ENCODE results near the gene KIF16B. TPM values are rescaled to one million over a fixed set of nuclear protein-coding genes. Genes with fewer than 3 reads are reported as not detected.

KIF16B gene
- total RNA-seq, 1 donor from 2014 or later: 18.4 TPM

DNA sequence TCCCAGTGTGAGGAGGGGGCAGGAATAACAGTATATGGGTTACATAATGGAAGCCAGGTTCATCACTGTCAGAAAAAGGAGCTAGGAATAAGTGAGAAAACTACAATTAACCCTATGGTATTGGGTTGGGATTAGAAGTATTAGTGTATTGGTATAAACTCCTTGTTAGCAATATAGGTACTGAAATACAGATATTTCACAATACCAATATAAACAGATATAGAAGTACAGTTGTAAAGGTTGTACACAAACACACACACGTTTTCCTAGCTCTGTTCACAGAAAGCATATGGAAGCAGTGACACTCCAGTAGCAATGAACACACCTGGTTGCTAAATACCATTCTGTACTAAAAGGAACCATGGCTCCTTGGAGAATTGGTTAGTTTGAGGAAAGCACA, 148.5 kb downstream of the KIF16B start:
- ATAC-seq (no peak), DNase-seq (ENCODE audit: missing footprints) (no peak)

DNA sequence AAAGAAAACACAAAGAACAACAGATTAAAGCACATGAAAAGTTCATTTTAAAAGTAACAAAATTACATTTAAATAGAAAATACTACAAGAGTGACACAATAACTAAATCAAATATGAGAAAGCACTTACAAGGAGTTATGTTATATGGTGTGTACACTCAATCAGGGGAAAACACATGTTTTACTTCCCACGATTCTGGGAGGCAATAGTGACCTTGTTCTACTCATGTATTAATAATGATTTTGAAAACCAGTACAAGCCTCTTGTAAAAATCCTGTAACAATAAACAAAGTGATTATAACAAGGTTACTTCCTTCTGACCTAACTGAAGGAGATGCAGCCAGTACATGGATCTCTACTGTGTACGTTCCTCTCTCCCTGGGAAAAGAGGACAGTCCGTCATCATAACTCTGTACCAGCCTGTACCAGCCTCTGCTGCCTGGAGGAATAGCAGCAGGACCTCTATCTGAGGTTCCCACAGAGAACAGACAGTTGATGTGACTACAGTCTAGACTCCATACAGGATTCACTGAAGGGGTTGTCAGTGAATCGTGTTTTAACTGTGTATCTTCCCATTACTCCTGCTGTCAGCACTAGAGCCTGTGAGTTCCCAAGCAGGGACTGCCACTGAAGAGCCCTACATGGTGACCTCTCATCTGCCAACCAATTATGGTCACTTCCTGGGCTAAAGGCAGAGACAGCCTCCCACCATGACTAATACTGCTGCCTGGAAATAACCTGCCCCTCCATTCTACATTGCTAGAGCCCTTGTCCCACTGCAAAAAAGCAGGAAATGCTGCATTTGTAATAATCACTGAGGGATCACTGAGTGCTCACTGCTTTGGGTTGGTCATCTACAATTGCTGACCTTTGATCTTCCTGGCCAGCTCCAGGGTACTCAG, 149.7 kb downstream of the KIF16B start:
- no peak for DNase-seq (ENCODE audit: missing footprints)
- intact Hi-C loops (cut with DNase I): no loop called here
- ATAC-seq: no peak

More for the DNA sequence above, 148.5 kb downstream of the KIF16B start:
- intact Hi-C loops (cut with DNase I): no loop called here

DNA sequence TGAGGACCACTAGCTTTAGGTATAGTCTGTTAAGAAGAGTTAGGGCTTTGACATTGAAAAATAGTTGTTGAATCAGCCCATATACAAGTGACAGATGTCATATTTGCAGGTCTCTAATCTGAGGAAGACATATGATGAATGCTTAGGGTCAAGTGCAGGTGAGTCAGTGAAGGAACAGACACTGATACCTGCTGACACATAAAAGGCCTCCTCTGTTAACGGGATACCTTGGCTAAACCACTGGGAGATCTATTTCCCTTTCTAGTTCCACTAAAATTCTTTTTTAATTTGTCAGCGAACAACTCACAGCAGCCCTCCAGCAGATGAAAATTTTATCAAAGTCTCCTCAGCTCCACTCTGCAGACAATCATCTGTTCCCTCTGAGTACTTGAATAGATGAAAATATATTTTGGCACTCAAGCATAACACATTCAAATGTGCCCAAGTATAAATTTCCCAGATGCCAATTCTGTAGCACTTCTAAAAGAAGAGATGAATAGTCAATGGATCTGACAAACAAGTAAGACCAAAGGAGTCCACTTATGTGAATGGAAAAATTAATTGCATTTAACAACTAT, 154.0 kb downstream of the KIF16B start:
- no peak for DNase-seq (ENCODE audit: missing footprints)
- no peak for ATAC-seq
- intact Hi-C loops (cut with DNase I): no loop called here

DNA sequence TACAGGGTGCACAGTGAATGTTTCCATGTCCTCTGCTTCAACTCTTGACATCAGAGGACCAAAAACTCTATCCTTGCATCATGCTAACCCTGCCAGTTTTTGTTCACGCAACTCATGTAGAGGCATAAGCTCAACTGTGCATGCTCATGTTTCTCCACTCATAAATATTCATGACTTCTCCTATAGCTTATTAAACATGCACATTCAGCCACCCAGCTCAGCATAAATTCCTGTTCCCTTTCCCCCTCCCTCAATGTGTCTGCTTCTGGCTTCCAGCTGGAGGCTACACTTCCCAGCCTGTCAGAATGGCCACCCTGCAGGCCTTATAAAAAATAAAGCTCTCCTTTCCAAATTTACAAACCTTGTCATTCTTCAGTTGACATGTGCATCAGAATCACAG, 154.6 kb downstream of the KIF16B start:
- intact Hi-C loops (cut with DNase I): no loop called here
- no peak for DNase-seq (ENCODE audit: missing footprints)
- ATAC-seq: no peak

DNA sequence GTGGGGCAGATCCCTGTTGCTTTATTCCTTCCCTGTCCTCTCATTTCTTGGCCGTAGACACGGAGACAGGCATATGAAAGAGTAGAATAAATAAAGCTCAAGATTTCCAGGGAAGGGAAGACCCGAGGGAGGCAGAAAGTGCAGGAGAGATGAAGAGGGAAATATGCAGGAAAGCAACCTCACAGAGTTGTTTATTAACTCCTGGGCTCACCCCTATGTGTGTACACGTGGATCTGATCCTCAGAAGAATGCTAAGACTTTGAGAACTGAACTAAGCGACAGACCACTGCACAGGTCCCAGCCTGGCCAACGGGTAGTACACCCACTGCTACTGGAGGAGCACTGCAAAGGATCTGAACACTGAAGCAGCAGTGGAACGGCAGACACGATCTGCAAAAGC, 156.2 kb downstream of the KIF16B start:
- DNase-seq (ENCODE audit: missing footprints) (no peak), ATAC-seq (no peak)
- intact Hi-C loops (cut with DNase I): no loop called here

DNA sequence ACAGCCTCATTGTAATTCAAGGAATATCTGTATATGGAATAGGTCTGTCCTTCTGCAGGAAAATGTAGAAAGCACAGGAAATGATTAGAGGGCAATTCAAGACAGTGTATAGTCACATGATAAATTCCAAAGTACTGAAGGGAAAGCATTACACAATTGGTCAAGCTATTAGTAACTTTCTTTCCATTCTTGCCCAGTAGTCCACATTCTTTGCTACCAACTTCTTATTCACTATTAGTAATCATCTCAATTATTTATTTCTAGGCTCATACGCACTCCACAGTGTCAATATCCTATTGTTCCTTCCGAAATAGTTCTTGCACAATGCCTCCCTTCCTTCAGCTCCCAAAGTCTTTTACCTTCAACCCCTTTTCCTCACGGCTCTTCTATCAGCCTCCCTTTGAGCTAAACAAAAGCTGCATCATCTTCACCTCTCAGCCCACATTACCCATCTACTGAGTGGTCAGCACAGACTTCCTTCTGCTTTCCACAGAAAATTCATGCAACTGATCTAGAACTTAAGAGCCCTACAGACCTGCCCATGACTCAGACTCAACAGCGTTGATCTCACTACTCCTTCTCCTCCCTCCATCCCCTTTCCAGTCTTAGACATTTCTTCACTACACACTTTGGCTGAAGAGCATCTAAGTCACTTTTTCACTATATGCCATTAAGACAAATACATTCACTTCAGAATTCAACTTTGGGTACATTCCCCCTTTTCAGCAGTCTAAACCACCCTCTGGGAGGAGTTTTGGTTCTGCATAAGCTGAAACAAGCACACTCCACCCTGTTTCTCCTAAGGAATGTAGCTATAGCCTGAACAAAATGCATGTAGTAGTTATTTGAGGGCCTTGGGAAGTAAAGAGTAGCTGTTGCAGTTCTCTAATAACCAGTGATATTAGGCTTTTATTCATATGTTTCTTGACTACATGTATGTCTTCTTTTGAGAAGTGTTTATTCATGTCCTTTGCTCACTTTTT, 157.9 kb downstream of the KIF16B start:
- ATAC-seq (no peak), DNase-seq (ENCODE audit: missing footprints) (no peak)
- intact Hi-C loops (cut with DNase I): no loop called here

DNA sequence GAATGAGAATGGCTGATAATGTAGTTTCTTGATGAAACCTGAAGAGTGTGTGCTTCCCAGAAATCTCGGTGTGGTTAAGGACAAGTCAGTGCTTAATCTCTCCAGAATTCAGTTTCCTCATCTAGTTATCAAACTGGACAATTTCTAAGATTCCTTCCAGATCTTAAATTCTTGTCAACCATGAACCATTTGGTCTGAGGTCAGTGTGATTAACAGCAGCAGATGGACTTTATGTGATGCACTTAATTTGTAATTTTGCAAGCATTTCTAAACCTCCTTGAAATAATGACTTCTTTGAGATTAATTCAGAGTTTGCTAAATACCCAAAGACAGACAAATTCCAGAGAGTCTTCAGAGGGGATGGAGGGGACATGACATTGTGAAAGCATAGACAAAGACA, 160.3 kb downstream of the KIF16B start:
- ATAC-seq: no peak
- no peak for DNase-seq (ENCODE audit: missing footprints)
- intact Hi-C loops (cut with DNase I): no loop called here

DNA sequence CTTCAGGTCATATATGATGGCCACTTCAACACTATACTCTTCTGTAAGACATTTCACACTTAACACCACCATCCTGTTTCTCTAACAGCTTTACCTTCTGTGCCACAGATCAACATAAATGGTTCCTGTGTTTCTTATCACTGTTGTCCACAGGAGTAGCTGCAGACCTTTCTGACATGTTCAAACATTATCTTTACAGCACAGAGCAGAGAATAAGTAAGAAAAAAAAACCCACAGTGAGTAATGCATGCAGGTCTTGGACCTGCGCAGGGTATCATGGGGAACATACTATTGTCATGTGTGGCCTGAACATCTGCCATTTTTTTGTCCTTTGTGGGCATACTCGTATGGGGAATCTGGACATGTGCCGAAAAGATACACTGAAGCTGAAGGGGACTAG, 161.9 kb downstream of the KIF16B start:
- DNase-seq (ENCODE audit: missing footprints) (no peak), ATAC-seq (no peak)
- intact Hi-C loops (cut with DNase I): no loop called here

DNA sequence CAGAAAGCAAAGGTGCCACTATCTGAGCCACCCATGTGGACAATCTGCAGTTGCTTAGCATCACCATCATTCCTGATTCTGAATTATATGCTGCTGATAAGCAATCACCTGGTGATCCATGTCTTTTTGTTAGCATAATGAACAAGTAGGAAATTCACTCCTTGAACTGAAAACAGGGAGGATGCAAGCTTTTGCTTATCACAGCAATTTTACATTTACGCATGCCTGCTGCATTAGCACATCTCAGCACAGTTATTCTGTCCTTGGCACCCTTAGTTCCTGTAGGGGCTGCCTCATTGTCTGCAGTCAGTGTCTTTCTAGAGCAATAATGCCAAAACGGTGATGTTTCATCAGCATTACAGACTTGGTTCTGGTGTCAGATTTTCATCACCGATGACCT, 162.6 kb downstream of the KIF16B start:
- ATAC-seq: no peak
- intact Hi-C loops (cut with DNase I): no loop called here
- DNase-seq (ENCODE audit: missing footprints): no peak

DNA sequence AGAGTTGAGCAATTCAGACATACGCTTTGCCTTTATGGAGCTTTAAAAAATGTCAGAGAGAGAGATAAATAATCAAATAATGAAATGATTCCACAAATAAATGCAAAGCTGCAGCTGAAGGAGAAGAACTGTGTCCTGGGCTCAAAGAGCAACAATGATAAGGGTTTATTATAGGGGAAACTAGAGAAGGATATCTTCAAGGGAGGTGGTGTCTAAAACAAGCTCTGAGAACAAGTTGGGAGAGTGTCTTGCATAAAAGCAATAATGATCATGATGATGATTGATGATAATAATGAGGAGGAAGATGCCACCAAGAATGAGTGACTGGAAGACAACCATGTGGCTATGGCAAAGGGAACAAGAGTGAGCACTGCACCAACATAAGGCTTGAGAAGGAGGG, 164.3 kb downstream of the KIF16B start:
- no peak for ATAC-seq
- no peak for DNase-seq (ENCODE audit: missing footprints)
- intact Hi-C loops (cut with DNase I): no loop called here

DNA sequence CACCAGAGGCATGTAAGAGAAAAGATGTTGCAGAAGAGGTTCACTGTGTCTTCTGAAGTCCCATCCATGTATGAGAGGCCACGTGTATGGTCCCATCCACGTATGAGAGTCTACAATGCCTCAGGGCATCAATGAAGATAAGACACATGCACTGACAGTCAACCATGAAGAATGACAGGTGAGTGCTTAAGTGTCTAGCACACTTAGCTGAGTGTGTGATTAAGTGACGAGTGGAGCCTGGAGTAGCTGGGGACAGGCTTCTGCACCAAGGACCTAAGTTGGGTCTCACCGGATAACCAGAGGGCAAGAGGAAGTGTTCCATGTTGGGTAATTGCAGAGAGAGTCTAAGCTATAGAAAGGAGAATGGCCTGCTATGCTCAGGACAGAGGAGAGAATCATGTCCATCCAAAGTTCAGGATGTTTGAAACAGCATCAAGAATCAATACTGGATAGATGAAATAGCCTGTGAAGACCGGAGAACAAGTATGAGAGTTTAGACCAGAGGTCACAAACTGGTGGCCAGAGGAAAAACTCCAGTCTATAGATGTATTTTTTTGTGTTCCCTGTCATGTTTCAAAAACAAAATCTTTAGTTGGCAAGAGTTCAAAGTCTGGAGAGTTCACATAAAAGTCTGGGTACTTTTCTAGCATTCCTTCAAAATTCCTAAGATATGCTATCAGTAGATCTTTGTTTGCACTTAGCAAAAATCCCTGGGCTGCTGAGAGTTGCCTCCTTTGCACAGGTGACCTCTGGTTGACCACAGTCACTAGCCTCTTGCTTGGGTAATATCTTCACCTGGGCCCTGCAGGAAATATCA, 165.8 kb downstream of the KIF16B start:
- ATAC-seq (no peak), DNase-seq (ENCODE audit: missing footprints) (no peak)
- intact Hi-C loops (cut with DNase I): no loop called here

DNA sequence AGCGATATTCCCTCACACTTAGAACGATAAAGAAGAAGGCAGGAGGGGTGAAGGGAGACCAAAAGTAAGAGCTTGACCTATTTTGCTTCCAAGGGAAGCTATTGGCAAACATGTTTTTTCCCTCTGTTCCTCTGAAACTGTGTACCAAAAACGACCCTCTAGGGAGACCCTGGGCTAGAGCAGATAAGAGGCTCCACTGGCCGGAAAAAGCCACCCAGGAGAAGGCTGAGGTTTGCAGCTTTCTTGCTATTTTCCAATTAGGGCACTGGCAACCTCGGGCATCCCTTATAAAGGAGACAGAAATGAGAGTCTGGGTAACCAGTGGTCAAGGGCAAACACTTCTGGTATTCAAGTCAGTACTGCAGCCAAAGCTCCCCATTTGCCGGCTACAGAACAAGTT, 168.0 kb downstream of the KIF16B start:
- intact Hi-C loops (cut with DNase I): no loop called here
- no peak for DNase-seq (ENCODE audit: missing footprints)
- no peak for ATAC-seq

DNA sequence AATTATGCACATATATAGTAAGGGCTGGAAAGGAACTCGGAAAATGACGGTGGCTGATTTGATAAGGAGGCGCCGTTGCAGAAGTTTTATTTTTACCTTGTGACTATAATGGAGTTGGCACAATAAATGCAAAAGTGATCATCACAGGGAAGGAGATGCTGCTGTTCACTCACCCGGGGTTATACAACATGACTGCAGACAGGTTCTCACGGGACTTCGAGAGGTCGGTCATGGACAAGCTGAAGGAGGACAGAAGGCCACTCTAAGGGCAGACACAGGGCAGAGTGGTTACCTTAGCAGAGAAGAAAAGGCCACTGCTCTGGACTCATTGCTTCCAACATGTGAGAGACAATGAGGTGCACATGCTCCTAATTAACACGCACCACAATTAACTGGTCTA, 168.6 kb downstream of the KIF16B start:
- no peak for ATAC-seq
- intact Hi-C loops (cut with DNase I): no loop called here
- DNase-seq (ENCODE audit: missing footprints): no peak

DNA sequence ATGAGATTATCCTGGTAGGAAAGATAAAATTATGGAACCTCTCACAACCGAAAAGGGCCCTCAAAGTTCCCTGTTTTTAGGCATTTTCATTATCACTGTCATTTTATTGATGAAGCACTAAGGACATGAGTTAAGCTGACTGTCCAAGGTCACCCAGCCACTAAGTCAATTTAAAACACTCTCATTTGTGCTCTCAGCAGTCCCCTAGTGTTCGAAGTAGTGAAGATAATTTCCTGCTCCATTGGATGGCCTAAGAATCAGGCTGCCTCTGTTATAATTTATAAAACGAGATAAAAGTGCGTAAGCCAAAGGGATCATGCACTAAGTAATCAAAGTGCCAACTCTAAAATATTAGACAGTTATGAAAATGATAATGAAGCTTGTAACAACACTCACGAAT, 169.1 kb downstream of the KIF16B start:
- DNase-seq (ENCODE audit: missing footprints) (no peak), ATAC-seq (no peak)
- intact Hi-C loops (cut with DNase I): no loop called here

DNA sequence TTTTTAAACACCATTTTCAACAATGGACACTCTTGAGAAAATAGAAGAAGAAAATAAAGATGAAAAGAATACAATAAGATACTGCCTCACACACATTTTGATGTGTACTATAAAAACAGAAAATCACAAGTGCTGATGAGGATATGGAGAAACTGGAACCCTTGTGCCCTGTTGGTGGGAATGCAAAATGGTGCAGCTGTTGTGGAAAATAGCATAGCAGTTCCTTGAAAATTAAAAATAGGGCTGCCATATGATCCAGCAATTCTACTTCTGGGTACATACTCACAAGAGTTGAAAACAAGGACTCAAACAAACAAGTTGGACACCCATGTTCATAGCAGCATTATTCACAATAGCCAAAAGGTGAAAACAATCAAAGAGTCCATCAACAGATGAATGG, 173.0 kb downstream of the KIF16B start:
- no peak for DNase-seq (ENCODE audit: missing footprints)
- intact Hi-C loops (cut with DNase I): no loop called here
- ATAC-seq: no peak

DNA sequence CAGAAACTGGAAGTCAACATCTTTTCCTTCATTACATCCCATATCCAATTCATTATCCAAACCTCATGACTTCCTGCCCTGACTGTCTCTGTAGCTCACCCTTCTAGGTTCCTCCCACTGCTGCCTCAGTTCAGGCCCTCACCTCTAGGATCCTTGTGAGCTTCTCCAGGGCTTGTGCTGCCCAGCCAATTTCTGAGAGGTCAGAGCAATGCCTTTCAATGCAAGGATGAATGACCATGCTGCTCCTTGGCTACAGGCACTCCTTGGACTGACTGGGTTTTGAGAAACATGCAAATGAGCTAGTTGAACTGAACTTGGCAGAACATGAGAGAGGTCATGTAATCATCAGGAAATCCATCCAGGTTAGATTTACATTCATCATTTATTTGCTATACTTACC, 173.4 kb downstream of the KIF16B start:
- ATAC-seq (no peak), DNase-seq (ENCODE audit: missing footprints) (no peak)
- intact Hi-C loops (cut with DNase I): no loop called here

DNA sequence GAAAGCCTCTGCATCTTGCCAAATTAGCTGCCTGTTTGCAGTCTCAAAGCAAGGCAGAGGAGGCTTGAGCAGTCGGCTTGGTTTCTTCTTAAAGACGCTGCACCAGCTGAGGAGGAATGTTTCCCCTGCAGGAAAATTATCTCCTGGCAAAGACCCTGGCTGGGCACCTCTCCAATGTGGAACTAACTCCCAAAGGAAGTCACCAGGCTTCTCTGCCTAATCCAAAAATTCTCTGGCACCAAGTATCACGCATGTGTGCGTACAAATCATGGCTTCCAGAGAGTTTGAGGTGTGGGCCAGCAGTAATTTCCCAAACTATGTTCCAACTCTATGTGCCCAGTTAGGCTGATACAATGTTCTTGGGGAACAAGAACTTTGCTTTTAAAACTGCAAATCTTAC, 176.2 kb downstream of the KIF16B start:
- intact Hi-C loops (cut with DNase I): no loop called here
- no peak for DNase-seq (ENCODE audit: missing footprints)
- peak; percentile 88 for ATAC-seq

DNA sequence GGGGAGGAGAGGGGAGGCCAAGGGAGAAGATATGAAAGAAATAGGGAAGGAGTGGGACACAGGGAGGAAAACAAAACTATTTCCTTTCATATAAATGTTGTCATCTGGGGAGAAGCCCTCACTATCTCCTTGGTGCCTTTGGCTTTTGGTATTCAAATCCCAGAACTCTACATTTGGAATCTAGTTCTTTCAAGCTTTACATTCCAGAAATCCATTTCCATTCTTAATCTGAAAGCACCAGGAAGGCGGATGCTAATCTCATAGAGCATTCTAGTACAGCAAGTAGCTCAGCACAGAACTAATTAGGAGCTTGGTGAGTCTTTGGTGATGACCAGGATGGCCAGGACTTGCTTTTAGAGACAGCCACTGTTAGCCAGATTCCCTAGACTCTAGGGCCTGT, 177.9 kb downstream of the KIF16B start:
- ATAC-seq: no peak
- intact Hi-C loops (cut with DNase I): no loop called here

DNA sequence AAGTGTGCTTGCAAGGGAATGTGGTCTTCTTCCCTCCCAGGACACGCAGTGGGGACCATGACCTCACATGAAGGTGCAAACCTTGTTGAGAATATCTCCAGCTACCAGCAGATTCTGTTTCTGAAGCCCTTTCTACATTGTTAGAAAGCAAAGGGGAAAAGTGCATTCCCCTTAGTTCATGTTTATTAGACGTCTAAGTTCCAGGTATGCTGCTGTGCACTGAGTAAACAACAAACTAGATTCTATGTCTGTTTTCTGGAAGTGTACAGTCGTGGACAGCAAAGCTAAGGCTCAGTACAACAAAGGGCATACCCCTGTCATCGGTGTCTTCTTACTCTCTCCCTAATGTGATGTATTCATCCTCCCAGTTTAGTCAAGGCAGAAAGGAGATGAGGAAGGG, 178.5 kb downstream of the KIF16B start:
- DNase-seq (ENCODE audit: missing footprints) (no peak), ATAC-seq (no peak)
- intact Hi-C loops (cut with DNase I): no loop called here

More for the DNA sequence above, 177.9 kb downstream of the KIF16B start:
- DNase-seq (ENCODE audit: missing footprints): no peak

Measured in Right ventricle myocardium inferior (tissue), 1 donor.